H9 (cell line): Measurements from ENCODE around the gene CACNG5. TPM values are rescaled to one million over a fixed set of nuclear protein-coding genes. Genes with fewer than 3 reads are reported as not detected.

Experiments used
- DNase-seq: peaks from one replicate; pipeline ENCODE4 v3.0.0-alpha.2; 2017
- H2AFZ ChIP-seq: one replicate; pipeline ENCODE4 v1.6.1; 2013; ENCODE audit warnings: mild to moderate bottlenecking, low read length, control low read depth, moderate library complexity
- H2AK5ac ChIP-seq: 2 replicates; pipeline ENCODE4 v1.6.1; 2013; ENCODE audit warnings: low read length, control low read depth, mixed read lengths; ENCODE audit not compliant: insufficient read length
- H2BK120ac ChIP-seq: one replicate; pipeline ENCODE4 v1.6.1; 2013; ENCODE audit warnings: low read depth, mild to moderate bottlenecking, low read length, control low read depth, inconsistent platforms; ENCODE audit not compliant: poor library complexity, severe bottlenecking
- H2BK12ac ChIP-seq: 2 replicates; pipeline ENCODE4 v1.6.1; 2013; ENCODE audit warnings: low read length, control low read depth, mixed read lengths, low read depth; ENCODE audit not compliant: insufficient read length
- H2BK15ac ChIP-seq: 2 replicates; pipeline ENCODE4 v1.6.1; 2013; ENCODE audit warnings: low read depth, low read length, control low read depth
- H2BK20ac ChIP-seq: one replicate; pipeline ENCODE4 v1.6.1; 2013; ENCODE audit warnings: low read depth, mild to moderate bottlenecking, low read length, control low read depth, inconsistent platforms; ENCODE audit not compliant: poor library complexity, severe bottlenecking
- H2BK5ac ChIP-seq: 2 replicates; pipeline ENCODE4 v1.6.1; 2013; ENCODE audit warnings: low read length, control low read depth, mixed read lengths; ENCODE audit not compliant: insufficient read length
- H3K14ac ChIP-seq: 2 replicates; pipeline ENCODE4 v1.6.1; 2013; ENCODE audit warnings: low read length, control low read depth; ENCODE audit not compliant: insufficient read depth
- H3K18ac ChIP-seq: 2 replicates; pipeline ENCODE4 v1.6.1; 2013; ENCODE audit warnings: low read depth, mild to moderate bottlenecking, mixed read lengths, low read length, control low read depth; ENCODE audit not compliant: insufficient read length
- H3K23ac ChIP-seq: 2 replicates; pipeline ENCODE4 v1.6.1; 2013; ENCODE audit warnings: low read length, control low read depth, mixed read lengths, low read depth; ENCODE audit not compliant: insufficient read length
- H3K23me2 ChIP-seq: 2 replicates; pipeline ENCODE4 v1.6.1; 2013; ENCODE audit warnings: low read depth, mild to moderate bottlenecking, mixed read lengths, low read length, control low read depth; ENCODE audit not compliant: insufficient read length, poor library complexity, severe bottlenecking
- H3K27ac ChIP-seq: 2 replicates; pipeline ENCODE4 v1.5.1; 2013; ENCODE audit warnings: low read length, control low read depth, mixed read lengths, low read depth; ENCODE audit not compliant: insufficient read length
- H3K27me3 ChIP-seq: 2 replicates; pipeline ENCODE4 v1.6.1; 2013; ENCODE audit warnings: low read length, control low read depth, inconsistent platforms; ENCODE audit not compliant: insufficient read depth
- H3K4ac ChIP-seq: 2 replicates; pipeline ENCODE4 v1.6.1; 2013; ENCODE audit warnings: low read depth, mild to moderate bottlenecking, control low read depth, inconsistent platforms, low read length, moderate library complexity
- H3K4me1 ChIP-seq: 2 replicates; pipeline ENCODE4 v1.6.1; 2013; ENCODE audit warnings: low read length, control low read depth, inconsistent platforms; ENCODE audit not compliant: insufficient read depth
- H3K4me2 ChIP-seq: 2 replicates; pipeline ENCODE4 v1.6.1; 2013; ENCODE audit warnings: low read length, control low read depth, mixed read lengths; ENCODE audit not compliant: insufficient read length, insufficient read depth
- H3K56ac ChIP-seq: 2 replicates; pipeline ENCODE4 v1.6.1; 2013; ENCODE audit warnings: low read depth, mild to moderate bottlenecking, mixed read lengths, low read length, control low read depth; ENCODE audit not compliant: insufficient read length
- H3K79me1 ChIP-seq: 2 replicates; pipeline ENCODE4 v1.6.1; 2013; ENCODE audit warnings: low read depth, mild to moderate bottlenecking, moderate library complexity, low read length, control low read depth, inconsistent platforms; ENCODE audit not compliant: insufficient read depth, poor library complexity, severe bottlenecking
- H3K79me2 ChIP-seq: 2 replicates; pipeline ENCODE4 v1.6.1; 2013; ENCODE audit warnings: low read length, control low read depth, inconsistent platforms; ENCODE audit not compliant: insufficient read depth
- H3K9ac ChIP-seq: 2 replicates; pipeline ENCODE4 v1.6.1; 2013; ENCODE audit warnings: low read length, control low read depth, mixed read lengths; ENCODE audit not compliant: insufficient read length; ENCODE audit errors: extremely low read depth
- H3K9me3 ChIP-seq: one replicate; pipeline ENCODE4 v1.6.1; 2013; ENCODE audit warnings: low read depth, low read length, inconsistent platforms; ENCODE audit not compliant: control insufficient read depth
- H3T11ph ChIP-seq: one replicate; pipeline ENCODE4 v1.6.1; 2013; ENCODE audit warnings: mild to moderate bottlenecking, low read length, control low read depth, inconsistent platforms
- H4K20me1 ChIP-seq: one replicate; pipeline ENCODE4 v1.6.1; 2013; ENCODE audit not compliant: control insufficient read depth, insufficient read length, insufficient read depth
- H4K5ac ChIP-seq: 2 replicates; pipeline ENCODE4 v1.6.1; 2013; ENCODE audit warnings: low read depth, mild to moderate bottlenecking, mixed read lengths, low read length, control low read depth; ENCODE audit not compliant: insufficient read length
- H4K8ac ChIP-seq: replicated peaks from 2 replicates; pipeline ENCODE4 v1.6.1; 2013; ENCODE audit warnings: low read length, control low read depth, mixed read lengths, low read depth; ENCODE audit not compliant: insufficient read length
- H4K91ac ChIP-seq: 2 replicates; pipeline ENCODE4 v1.6.1; 2013; ENCODE audit warnings: low read depth, mild to moderate bottlenecking, moderate library complexity, mixed read lengths, low read length, control low read depth; ENCODE audit not compliant: insufficient read length
- H3K27ac Mint-ChIP-seq, 3 experiments: 2 replicates in 2 of 3; 3 replicates in 1 of 3; pipeline ENCODE4 v1.8.0; 2020 to 2021; ENCODE audit warnings: mixed read lengths in 3 of 3, mild to moderate bottlenecking in 1 of 3, moderate library complexity in 1 of 3
- H3K27me3 Mint-ChIP-seq: 2 replicates; pipeline ENCODE4 v1.8.0; 2021; ENCODE audit warnings: low read depth, mild to moderate bottlenecking, moderate library complexity, mixed read lengths
- H3K36me3 Mint-ChIP-seq, 3 experiments: 2 replicates in 2 of 3; 3 replicates in 1 of 3; pipeline ENCODE4 v1.8.0; 2020 to 2021; ENCODE audit warnings: low read depth in 3 of 3, mixed read lengths in 3 of 3; ENCODE audit not compliant: insufficient read depth in 1 of 3
- H3K4me1 Mint-ChIP-seq, 2 experiments: 2 replicates each; pipeline ENCODE4 v1.8.0; 2020; ENCODE audit warnings: mixed read lengths in 2 of 2
- H3K4me3 Mint-ChIP-seq, 2 experiments: 2 replicates in 1 of 2; 3 replicates in 1 of 2; pipeline ENCODE4 v1.8.0; 2020 to 2021; ENCODE audit warnings: mild to moderate bottlenecking in 2 of 2, mixed read lengths in 2 of 2, moderate library complexity in 1 of 2
- H3K9me3 Mint-ChIP-seq, 2 experiments: 2 replicates in 1 of 2; 3 replicates in 1 of 2; pipeline ENCODE4 v1.8.0; 2020; ENCODE audit warnings: mild to moderate bottlenecking in 2 of 2, mixed read lengths in 2 of 2, moderate library complexity in 1 of 2
- CTCF ChIP-seq: fragments of 200-600 bp; sonication (generic); conservative IDR thresholded peaks from 3 replicates; pipeline ENCODE4 v1.8.0; 2021; ENCODE audit warnings: antibody characterized with exemption, mild to moderate bottlenecking
- WGBS: extraction: QIAGEN DNeasy Blood & Tissue Kit; methylation state at CpG from one replicate; pipeline ENCODE4 v1.1.7; 2013; ENCODE audit warnings: missing lambda C conversion rate, low lambda C conversion rate, mixed read lengths; ENCODE audit not compliant: insufficient read length; ENCODE audit errors: extremely low coverage; 5-methylcytosine and 5-hydroxymethylcytosine counted together
- total RNA-seq: library from RNA; stranded (reverse); gene quantifications from 2 replicates; pipeline ENCODE4 v1.2.1, GENCODE V29; 2021

CACNG5 gene
- total RNA-seq, 1 experiment from 2014 or later = 1.6 TPM

GRCh38 chr17:66842505-66842904, 7.6 kb downstream of the CACNG5 start:
- no peak overlapping the region for H4K91ac ChIP-seq
- H2BK5ac ChIP-seq = no peak overlapping the region
- Mint-ChIP-seq H3K27me3 (peaks cover 13% of the 10 kb centered on the region), H3K4me3 (no peak overlapping the region), H3K36me3 (peaks cover 0 to 9% (median 3%) of the 10 kb centered on the region in 3 experiments; a peak in 6 of 7 replicates), H3K9me3 (peaks cover 15 to 21% of the 10 kb centered on the region in 2 experiments), H3K4me1 (no peaks in the 10 kb centered on the region), H3K27ac (no peak overlapping the region)
- H2BK15ac ChIP-seq = no peak overlapping the region
- H3K56ac ChIP-seq = no peak overlapping the region
- H3K4me2 ChIP-seq = no peak overlapping the region
- H3K4me1 ChIP-seq = no peaks in the 10 kb centered on the region
- H2AFZ ChIP-seq = no peak overlapping the region
- no peak overlapping the region for H3K23ac ChIP-seq
- H3K79me1 ChIP-seq = no peaks in the 10 kb centered on the region
- no peak overlapping the region for H4K5ac ChIP-seq
- no peak overlapping the region for H3K27ac ChIP-seq
- H2BK20ac ChIP-seq = no peak overlapping the region
- H3K79me2 ChIP-seq = no peaks in the 10 kb centered on the region
- no peaks in the 10 kb centered on the region for H3K23me2 ChIP-seq
- no peak overlapping the region for H3T11ph ChIP-seq
- H3K4ac ChIP-seq = no peak overlapping the region
- no peak overlapping the region for H2AK5ac ChIP-seq
- no CpG with 5 or more reads among the region's 5 CpGs for WGBS
- H2BK120ac ChIP-seq = no peak overlapping the region
- no peak for DNase-seq
- no peak overlapping the region for H3K18ac ChIP-seq
- no peaks in the 10 kb centered on the region for H3K9me3 ChIP-seq
- no peak overlapping the region for H2BK12ac ChIP-seq
- no peak overlapping the region for H3K9ac ChIP-seq
- H4K20me1 ChIP-seq = no peaks in the 10 kb centered on the region
- H4K8ac ChIP-seq = no peak overlapping the region
- no peak overlapping the region for H3K14ac ChIP-seq
- no peak for TF ChIP-seq CTCF
- no peaks in the 10 kb centered on the region for H3K27me3 ChIP-seq
